HepG2 (cell line): ENCODE results near the gene THOC6. TPM values are rescaled to one million over a fixed set of nuclear protein-coding genes. Genes with fewer than 3 reads are reported as not detected.

ENCODE experiments used
- ATAD3A ChIP-seq: sonication (generic); formaldehyde crosslinking; IDR thresholded peaks from 2 replicates; pipeline ENCODE4 v1.4.0; 2020; ENCODE audit warnings: missing genetic modification reagents
- CREB1 ChIP-seq, 2 experiments: fragments of 450-650 bp in 1 of 2; IDR thresholded peaks; 2 replicates each; pipeline ENCODE4 v1.6.1; 2016 to 2017; ENCODE audit warnings: control low read depth in 1 of 2, mild to moderate bottlenecking in 1 of 2, missing compliant biosample characterization in 1 of 2, missing genetic modification characterization in 1 of 2
- CSRNP1 ChIP-seq: sonication (generic); formaldehyde crosslinking; IDR thresholded peaks from 2 replicates; pipeline ENCODE4 v1.8.1; 2023; ENCODE audit warnings: mild to moderate bottlenecking, missing genetic modification reagents
- FOSL1 ChIP-seq: sonication (generic); formaldehyde crosslinking; IDR thresholded peaks from 2 replicates; pipeline ENCODE4 v1.9.0; 2021; ENCODE audit warnings: missing genetic modification reagents, borderline replicate concordance
- FOXK1 ChIP-seq: sonication (generic); formaldehyde crosslinking; IDR thresholded peaks from 2 replicates; pipeline ENCODE4 v1.4.0; 2020; ENCODE audit warnings: low read depth, missing genetic modification reagents, borderline replicate concordance
- ZBTB1 ChIP-seq: sonication (generic); formaldehyde crosslinking; IDR thresholded peaks from 2 replicates; pipeline ENCODE4 v1.4.0; 2020; ENCODE audit warnings: missing genetic modification reagents, borderline replicate concordance
- ZFP36L1 ChIP-seq: sonication (generic); formaldehyde crosslinking; IDR thresholded peaks from 2 replicates; pipeline ENCODE4 v1.8.0; 2022; ENCODE audit warnings: mild to moderate bottlenecking, missing genetic modification reagents, moderate library complexity
- ZFP82 ChIP-seq: sonication (generic); formaldehyde crosslinking; IDR thresholded peaks from 2 replicates; pipeline ENCODE4 v1.5.1; 2020; ENCODE audit warnings: mild to moderate bottlenecking, missing genetic modification reagents, borderline replicate concordance
- ZNF407 ChIP-seq: sonication (generic); formaldehyde crosslinking; IDR thresholded peaks from one replicate; pipeline ENCODE4 v1.5.1; 2020; ENCODE audit warnings: mild to moderate bottlenecking, missing genetic modification reagents; ENCODE audit errors: not compliant biosample characterization
- ZNF670 ChIP-seq: sonication (generic); formaldehyde crosslinking; IDR thresholded peaks from 2 replicates; pipeline ENCODE4 v1.8.0; 2022; ENCODE audit warnings: mild to moderate bottlenecking, missing genetic modification reagents, borderline replicate concordance
- ZNF724P ChIP-seq: sonication (generic); formaldehyde crosslinking; IDR thresholded peaks from 2 replicates; pipeline ENCODE4 v1.8.0; 2022; ENCODE audit warnings: missing genetic modification reagents, borderline replicate concordance
- polyA plus RNA-seq, 8 experiments: library from polyadenylated mRNA; depleted of rRNA in 3 of 8; stranded (reverse) in 7 of 8; unstranded in 1 of 8; fragments of >200 nt; fragmentation: Illumina TruSeq in 4 of 8; extraction: Trizol in 4 of 8; gene quantifications; 2 replicates each; pipeline versions ENCODE4 v1.2.1 to v1.2.3, GENCODE V29; 2011 to 2016; ENCODE audit warnings: low read depth in 4 of 8, missing spikeins in 1 of 8, mixed read lengths in 1 of 8; ENCODE audit not compliant: insufficient read depth in 1 of 8
- total RNA-seq, 5 experiments: library from RNA; depleted of rRNA; stranded (reverse); fragments of >200 nt; fragmentation: Illumina TruSeq; extraction: Trizol; gene quantifications; 2 replicates each; pipeline ENCODE4 v1.2.3, GENCODE V29; 2016; ENCODE audit warnings: low read depth in 1 of 5

Gene THOC6
- total and polyA plus RNA-seq, 2 of the 13 experiments (the other 11 are each of a cell fraction or from before 2014, with no cell fraction given), result 32.1 to 37.0 TPM

GRCh38 chr16:3017794-3018506, 5.9 kb upstream of the THOC6 start, which contains the start of gene CLDN6 (continued):
- TF ChIP-seq ZNF407 (no peak), ZFP82 (CRISPR knock-in tag) (no peak), ATAD3A (CRISPR knock-in tag) (no peak), ZNF670 (CRISPR knock-in tag) (no peak), ZFP36L1 (no peak), FOSL1 (CRISPR knock-in tag) (no peak), ZNF724P (CRISPR knock-in tag) (no peak), CREB1 (IDR thresholded peaks at IDR 0.05) (peak; percentile 98), CREB1 (CRISPR knock-in tag; IDR thresholded peaks at IDR 0.05) (peak; percentile 89), ZBTB1 (CRISPR knock-in tag) (no peak), CSRNP1 (0 out of 2 replicates have a peak, but pooled peaks have one; percentile 37), FOXK1 (no peak)
